Measurements from ENCODE around the gene SPEF2. TPM values are rescaled to one million over a fixed set of nuclear protein-coding genes. Genes with fewer than 3 reads are reported as not detected.

Gene SPEF2
- total RNA-seq, 2 experiments from 2014 or later: 3.2 TPM

DNA sequence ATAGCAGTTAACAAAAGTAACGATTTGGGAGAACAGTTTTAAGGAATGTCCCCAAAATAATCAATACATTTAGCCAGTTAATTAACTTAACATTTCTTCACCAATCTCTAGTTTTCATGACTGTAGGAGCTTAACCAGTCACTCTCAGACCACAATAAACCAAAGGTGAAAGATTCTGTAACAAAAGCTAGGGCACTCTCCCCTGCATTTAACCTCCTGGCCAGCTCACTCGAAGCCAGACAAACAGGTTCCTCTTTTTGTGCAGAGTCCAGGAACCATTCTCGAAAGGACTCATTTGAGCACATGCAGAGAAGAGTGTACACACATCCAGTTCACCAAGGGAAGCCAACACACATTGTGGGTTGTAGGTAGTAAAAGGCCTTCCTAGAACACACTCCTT lies 245.5 kb downstream of the SPEF2 start:
- DNase-seq (no peak), ATAC-seq (ENCODE audit: poor library complexity) (no peak)
- ChIA-PET CTCF (interaction anchor here (0.8 to 3.8 kb wide), 6 partner anchors 9 to 246 kb away, joined by 3 to 19 read pairs (median 4); no protein-coding TSS in a partner anchor), POLR2A (interaction anchor here (0.9 to 15.7 kb wide), 9 partner anchors 9 to 82 kb away, joined by 3 to 576 read pairs (median 29); no protein-coding TSS in a partner anchor)
- intact Hi-C loops (cut with DNase I, micrococcal nuclease): loop anchor here in 1 of 2 experiments (5.0 kb wide), 1 partner anchor 206 kb away; no protein-coding TSS in a partner anchor
- no peaks in the 10 kb centered on the region for H3K27me3 ChIP-seq (ENCODE audit: control insufficient read depth in 1 of 2, insufficient read depth in 2 of 2, low read length in 2 of 2)
- Mint-ChIP-seq H3K27me3 (no peaks in the 10 kb centered on the region), H3K9me3 (peaks cover 3% of the 10 kb centered on the region), H3K27ac (peak overlapping the region; percentile 99), H3K4me3 (peak overlapping the region; percentile 93), H3K4me1 (ENCODE audit: low read depth) (peaks cover 83% of the 10 kb centered on the region), H3K36me3 (ENCODE audit: low read depth) (peaks cover 98% of the 10 kb centered on the region)
- peaks cover 98% of the 10 kb centered on the region for H3K36me3 ChIP-seq (ENCODE audit: insufficient read depth, low read length)
- TF ChIP-seq, protein P1, sequence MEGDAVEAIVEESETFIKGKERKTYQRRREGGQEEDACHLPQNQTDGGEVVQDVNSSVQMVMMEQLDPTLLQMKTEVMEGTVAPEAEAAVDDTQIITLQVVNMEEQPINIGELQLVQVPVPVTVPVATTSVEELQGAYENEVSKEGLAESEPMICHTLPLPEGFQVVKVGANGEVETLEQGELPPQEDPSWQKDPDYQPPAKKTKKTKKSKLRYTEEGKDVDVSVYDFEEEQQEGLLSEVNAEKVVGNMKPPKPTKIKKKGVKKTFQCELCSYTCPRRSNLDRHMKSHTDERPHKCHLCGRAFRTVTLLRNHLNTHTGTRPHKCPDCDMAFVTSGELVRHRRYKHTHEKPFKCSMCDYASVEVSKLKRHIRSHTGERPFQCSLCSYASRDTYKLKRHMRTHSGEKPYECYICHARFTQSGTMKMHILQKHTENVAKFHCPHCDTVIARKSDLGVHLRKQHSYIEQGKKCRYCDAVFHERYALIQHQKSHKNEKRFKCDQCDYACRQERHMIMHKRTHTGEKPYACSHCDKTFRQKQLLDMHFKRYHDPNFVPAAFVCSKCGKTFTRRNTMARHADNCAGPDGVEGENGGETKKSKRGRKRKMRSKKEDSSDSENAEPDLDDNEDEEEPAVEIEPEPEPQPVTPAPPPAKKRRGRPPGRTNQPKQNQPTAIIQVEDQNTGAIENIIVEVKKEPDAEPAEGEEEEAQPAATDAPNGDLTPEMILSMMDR (IDR thresholded peaks at IDR 0.05): no peak
- H3K4me3 ChIP-seq (ENCODE audit: low read length): peak overlapping the region; percentile 88
- no peaks in the 10 kb centered on the region for H3K9me3 ChIP-seq (ENCODE audit: control insufficient read depth in 1 of 2, insufficient read depth in 1 of 2, low read length in 2 of 2)
- H3K4me1 ChIP-seq (ENCODE audit: insufficient read depth, low read length): peaks cover 18% of the 10 kb centered on the region
- peak overlapping the region; percentile 43 to 63 for H3K27ac ChIP-seq (ENCODE audit: low read depth in 1 of 2, low read length in 2 of 2)

Other genes with a start within 250 kb of the SPEF2 start
- gene IL7R, start 239.0 kb downstream of the SPEF2 start, total RNA-seq: 100 to 1,000 TPM; 623 to 638 TPM